ENCODE measurements around the gene COG5.

DNA sequence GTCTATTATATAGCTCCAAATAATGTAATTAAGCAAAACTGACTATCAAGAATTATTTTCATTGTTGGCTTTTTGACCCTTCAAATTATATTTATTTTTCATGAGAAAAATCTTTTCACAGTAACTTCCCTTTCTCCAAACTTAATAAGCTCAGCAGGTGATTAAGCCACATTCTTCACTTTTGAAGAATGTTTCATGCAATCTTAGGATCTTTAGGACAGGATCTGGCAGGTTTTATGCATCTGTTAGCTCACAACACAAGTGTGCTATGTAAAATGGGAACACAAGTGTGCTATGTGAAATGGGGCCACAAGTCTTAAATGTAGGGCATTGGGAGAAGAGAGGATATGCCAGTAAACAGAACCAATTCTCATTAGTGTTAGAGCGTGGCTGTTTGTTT lies 42.6 kb upstream of the COG5 start:
- TF ChIP-seq ZNF70 (CRISPR knock-in tag; IDR thresholded peaks at IDR 0.05) (no peak), ZFP3 (CRISPR knock-in tag; IDR thresholded peaks at IDR 0.05) (no peak), TCF4 (CRISPR knock-in tag; IDR thresholded peaks at IDR 0.05; ENCODE audit: borderline replicate concordance) (no peak), ZNF8 (CRISPR knock-in tag; IDR thresholded peaks at IDR 0.05) (no peak), CSDC2 (CRISPR knock-in tag; IDR thresholded peaks at IDR 0.05) (no peak), PATZ1 (CRISPR knock-in tag; IDR thresholded peaks at IDR 0.05; ENCODE audit: borderline replicate concordance) (no peak), ZNF565 (CRISPR knock-in tag; conservative IDR thresholded peaks at IDR 0.05; ENCODE audit: low read depth) (no peak), SNAI2 (CRISPR knock-in tag; IDR thresholded peaks at IDR 0.05) (no peak), TOX (CRISPR knock-in tag; IDR thresholded peaks at IDR 0.05; ENCODE audit: borderline replicate concordance) (no peak), ISL1 (CRISPR knock-in tag; IDR thresholded peaks at IDR 0.05) (no peak), ZFP30 (CRISPR knock-in tag; IDR thresholded peaks at IDR 0.05) (no peak)
- TF ChIP-seq, protein P1, sequence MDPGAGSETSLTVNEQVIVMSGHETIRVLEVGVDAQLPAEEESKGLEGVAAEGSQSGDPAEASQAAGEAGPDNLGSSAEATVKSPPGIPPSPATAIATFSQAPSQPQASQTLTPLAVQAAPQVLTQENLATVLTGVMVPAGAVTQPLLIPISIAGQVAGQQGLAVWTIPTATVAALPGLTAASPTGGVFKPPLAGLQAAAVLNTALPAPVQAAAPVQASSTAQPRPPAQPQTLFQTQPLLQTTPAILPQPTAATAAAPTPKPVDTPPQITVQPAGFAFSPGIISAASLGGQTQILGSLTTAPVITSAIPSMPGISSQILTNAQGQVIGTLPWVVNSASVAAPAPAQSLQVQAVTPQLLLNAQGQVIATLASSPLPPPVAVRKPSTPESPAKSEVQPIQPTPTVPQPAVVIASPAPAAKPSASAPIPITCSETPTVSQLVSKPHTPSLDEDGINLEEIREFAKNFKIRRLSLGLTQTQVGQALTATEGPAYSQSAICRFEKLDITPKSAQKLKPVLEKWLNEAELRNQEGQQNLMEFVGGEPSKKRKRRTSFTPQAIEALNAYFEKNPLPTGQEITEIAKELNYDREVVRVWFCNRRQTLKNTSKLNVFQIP (CRISPR knock-in tag; IDR thresholded peaks at IDR 0.05; ENCODE audit: borderline replicate concordance, low read depth) = no peak
- TF ChIP-seq, protein P2, sequence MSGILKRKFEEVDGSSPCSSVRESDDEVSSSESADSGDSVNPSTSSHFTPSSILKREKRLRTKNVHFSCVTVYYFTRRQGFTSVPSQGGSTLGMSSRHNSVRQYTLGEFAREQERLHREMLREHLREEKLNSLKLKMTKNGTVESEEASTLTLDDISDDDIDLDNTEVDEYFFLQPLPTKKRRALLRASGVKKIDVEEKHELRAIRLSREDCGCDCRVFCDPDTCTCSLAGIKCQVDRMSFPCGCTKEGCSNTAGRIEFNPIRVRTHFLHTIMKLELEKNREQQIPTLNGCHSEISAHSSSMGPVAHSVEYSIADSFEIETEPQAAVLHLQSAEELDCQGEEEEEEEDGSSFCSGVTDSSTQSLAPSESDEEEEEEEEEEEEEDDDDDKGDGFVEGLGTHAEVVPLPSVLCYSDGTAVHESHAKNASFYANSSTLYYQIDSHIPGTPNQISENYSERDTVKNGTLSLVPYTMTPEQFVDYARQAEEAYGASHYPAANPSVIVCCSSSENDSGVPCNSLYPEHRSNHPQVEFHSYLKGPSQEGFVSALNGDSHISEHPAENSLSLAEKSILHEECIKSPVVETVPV (CRISPR knock-in tag; IDR thresholded peaks at IDR 0.05) = no peak
